ENCODE data around the gene ENO2.
A peak's percentile ranks its signal among the peaks of the same experiment; 100 is the strongest.

Gene ENO2

GRCh38 chr12:6914947-6915788, 788 bp downstream of the ENO2 start:
- Mint-ChIP-seq H3K9me3 (no peaks in the 10 kb centered on the region), H3K4me1 (peaks cover 53% of the 10 kb centered on the region), H3K27me3 (peaks cover 8% of the 10 kb centered on the region), H3K36me3 (peaks cover 25% of the 10 kb centered on the region), H3K4me3 (peak overlapping the region; percentile 97), H3K27ac (peak overlapping the region; percentile 87)
- DNase-seq, result peak; percentile 47
- CTCF ChIA-PET, result interaction anchor here (0.7 to 1.2 kb wide), 3 partner anchors 9 to 43 kb away, joined by 3 to 4 read pairs (median 4); no protein-coding TSS in a partner anchor

GRCh38 chr12:6915789-6916285, 1.5 kb downstream of the ENO2 start:
- Mint-ChIP-seq H3K36me3 (peaks cover 25% of the 10 kb centered on the region), H3K27ac (peak overlapping the region; percentile 69), H3K27me3 (peaks cover 7% of the 10 kb centered on the region), H3K4me3 (peak overlapping the region; percentile 97), H3K4me1 (peaks cover 53% of the 10 kb centered on the region), H3K9me3 (no peaks in the 10 kb centered on the region)
- CTCF ChIA-PET, result interaction anchor here (0.7 to 1.2 kb wide), 2 partner anchors 8 to 9 kb away, joined by 3 to 4 read pairs; no protein-coding TSS in a partner anchor
- no peak for DNase-seq

GRCh38 chr12:6916426-6917200, 2.2 kb downstream of the ENO2 start:
- peaks cover 28% of the 10 kb centered on the region for H3K36me3 Mint-ChIP-seq
- no peak for DNase-seq
- H3K27me3 Mint-ChIP-seq, result no peaks in the 10 kb centered on the region
- peaks cover 53% of the 10 kb centered on the region for H3K4me1 Mint-ChIP-seq
- peak overlapping the region; percentile 97 for H3K4me3 Mint-ChIP-seq
- CTCF ChIA-PET, result interaction anchor here (0.7 to 1.7 kb wide), 4 partner anchors 9 to 21 kb away, joined by 3 to 7 read pairs (median 4); no protein-coding TSS in a partner anchor
- no peaks in the 10 kb centered on the region for H3K9me3 Mint-ChIP-seq
- no peak overlapping the region for H3K27ac Mint-ChIP-seq

- Mint-ChIP-seq H3K4me1 (peaks cover 52% of the 10 kb centered on the region), H3K27ac (no peak overlapping the region), H3K4me3 (no peak overlapping the region), H3K9me3 (no peaks in the 10 kb centered on the region), H3K36me3 (peaks cover 33% of the 10 kb centered on the region), H3K27me3 (no peaks in the 10 kb centered on the region)
- no peak for DNase-seq
- CTCF ChIA-PET, result interaction anchor here (1.2 to 1.7 kb wide), 2 partner anchors 9 to 20 kb away, joined by 4 to 7 read pairs; no protein-coding TSS in a partner anchor
These were observed 3.3 kb downstream of the ENO2 start for GRCh38 chr12:6917491-6918231.

- peaks cover 40% of the 10 kb centered on the region for H3K36me3 Mint-ChIP-seq
- no peaks in the 10 kb centered on the region for H3K9me3 Mint-ChIP-seq
These were observed 5.2 kb downstream of the ENO2 start for GRCh38 chr12:6919588-6919987.

GRCh38 chr12:6921539-6921938, 7.2 kb downstream of the ENO2 start:
- Mint-ChIP-seq H3K36me3 (peaks cover 37% of the 10 kb centered on the region), H3K4me3 (no peak overlapping the region), H3K27me3 (peaks cover 6% of the 10 kb centered on the region), H3K9me3 (no peaks in the 10 kb centered on the region), H3K4me1 (peaks cover 42% of the 10 kb centered on the region), H3K27ac (no peak overlapping the region)
- no peak for DNase-seq
- CTCF ChIA-PET, result interaction anchor here (0.6 to 5.8 kb wide), 5 partner anchors 15 to 49 kb away, joined by 3 to 39 read pairs (median 3); partner anchors contain the start of gene SPSB2

More at GRCh38 chr12:6919588-6919987, 5.2 kb downstream of the ENO2 start:
- CTCF ChIA-PET, result interaction anchor here (0.8 to 1.1 kb wide), 2 partner anchors 10 to 47 kb away, joined by 3 to 5 read pairs; partner anchors contain the start of gene SPSB2
- DNase-seq, result no peak
- Mint-ChIP-seq H3K4me3 (no peak overlapping the region), H3K4me1 (peaks cover 42% of the 10 kb centered on the region), H3K27me3 (no peaks in the 10 kb centered on the region), H3K27ac (no peak overlapping the region)

- H3K36me3 Mint-ChIP-seq, result peaks cover 33% of the 10 kb centered on the region
- no peaks in the 10 kb centered on the region for H3K9me3 Mint-ChIP-seq
- peak overlapping the region; percentile 67 for H3K27ac Mint-ChIP-seq
- DNase-seq, result no peak
- no peak overlapping the region for H3K4me3 Mint-ChIP-seq
- peaks cover 44% of the 10 kb centered on the region for H3K4me1 Mint-ChIP-seq
- CTCF ChIA-PET, result interaction anchor here (0.6 to 5.8 kb wide), 6 partner anchors 14 to 49 kb away, joined by 3 to 39 read pairs (median 3); partner anchors contain the start of genes C12orf57, RNU7-1 and SPSB2
- peaks cover 14% of the 10 kb centered on the region for H3K27me3 Mint-ChIP-seq
These were observed 7.9 kb downstream of the ENO2 start for GRCh38 chr12:6921996-6922946.

GRCh38 chr12:6923003-6923732, 8.8 kb downstream of the ENO2 start:
- Mint-ChIP-seq H3K27me3 (peaks cover 17% of the 10 kb centered on the region), H3K4me1 (peaks cover 44% of the 10 kb centered on the region), H3K27ac (peak overlapping the region; percentile 39), H3K4me3 (no peak overlapping the region), H3K36me3 (peaks cover 28% of the 10 kb centered on the region), H3K9me3 (no peaks in the 10 kb centered on the region)
- DNase-seq, result no peak
- CTCF ChIA-PET, result interaction anchor here (0.6 to 5.8 kb wide), 16 partner anchors 9 to 218 kb away, joined by 3 to 39 read pairs (median 5); partner anchors contain the start of genes C12orf57, C1RL, RNU7-1 and SPSB2

GRCh38 chr12:6923851-6924250, 9.5 kb downstream of the ENO2 start:
- H3K36me3 Mint-ChIP-seq, result peaks cover 31% of the 10 kb centered on the region
- no peak overlapping the region for H3K4me3 Mint-ChIP-seq

GRCh38 chr12:6925239-6925539, 10.8 kb downstream of the ENO2 start:
- CTCF ChIA-PET, result interaction anchor here (0.6 to 5.8 kb wide), 17 partner anchors 9 to 436 kb away, joined by 3 to 39 read pairs (median 5); partner anchors contain the start of genes C12orf57, ENO2, RNU7-1 and SPSB2
- no peaks in the 10 kb centered on the region for H3K9me3 Mint-ChIP-seq
- peaks cover 50% of the 10 kb centered on the region for H3K4me1 Mint-ChIP-seq
- H3K27ac Mint-ChIP-seq, result peak overlapping the region; percentile 39
- peak overlapping the region; percentile 55 for H3K4me3 Mint-ChIP-seq
- peaks cover 18% of the 10 kb centered on the region for H3K36me3 Mint-ChIP-seq
- DNase-seq, result no peak
- peaks cover 23% of the 10 kb centered on the region for H3K27me3 Mint-ChIP-seq

More at GRCh38 chr12:6923851-6924250, 9.5 kb downstream of the ENO2 start:
- H3K27me3 Mint-ChIP-seq, result peaks cover 23% of the 10 kb centered on the region
- peak overlapping the region; percentile 70 for H3K27ac Mint-ChIP-seq
- no peaks in the 10 kb centered on the region for H3K9me3 Mint-ChIP-seq
- no peak for DNase-seq
- peaks cover 48% of the 10 kb centered on the region for H3K4me1 Mint-ChIP-seq
- CTCF ChIA-PET, result interaction anchor here (0.6 to 5.8 kb wide), 17 partner anchors 8 to 217 kb away, joined by 3 to 39 read pairs (median 5); partner anchors contain the start of genes C12orf57, C1RL, RNU7-1 and SPSB2

GRCh38 chr12:6925540-6926279, 11.3 kb downstream of the ENO2 start:
- DNase-seq, result no peak
- Mint-ChIP-seq H3K27ac (no peak overlapping the region), H3K36me3 (peaks cover 18% of the 10 kb centered on the region), H3K9me3 (no peaks in the 10 kb centered on the region), H3K4me1 (peaks cover 52% of the 10 kb centered on the region), H3K27me3 (peaks cover 23% of the 10 kb centered on the region), H3K4me3 (peak overlapping the region; percentile 81)
- CTCF ChIA-PET, result interaction anchor here (0.6 to 5.8 kb wide), 18 partner anchors 8 to 435 kb away, joined by 3 to 39 read pairs (median 4); partner anchors contain the start of genes C12orf57, ENO2, RNU7-1 and SPSB2
